GM19463 (cell line): ENCODE measurements around the gene SLC5A9.
"Not testable (repeated sequence)": the region's sequence is repeated elsewhere in the genome, so short reads cannot be mapped to it uniquely, and the experiment has no call there.

ENCODE experiments used
- ATAC-seq: cut with Tn5 transposase; IDR thresholded peaks from one replicate; pipeline ENCODE4 v1.9.1; 2021; ENCODE audit warnings: mild to moderate bottlenecking, moderate library complexity; ENCODE audit not compliant: unreplicated experiment

The SLC5A9 gene

GRCh38 chr1:48213462-48213861 lies 9.1 kb upstream of the SLC5A9 start:
- ATAC-seq: not testable (repeated sequence)

GRCh38 chr1:48214366-48214765 lies 8.2 kb upstream of the SLC5A9 start:
- ATAC-seq: not testable (repeated sequence)

- no peak for ATAC-seq
These were observed 7.7 kb upstream of the SLC5A9 start for GRCh38 chr1:48214820-48215219.

- ATAC-seq: no peak
These were observed 7.3 kb upstream of the SLC5A9 start for GRCh38 chr1:48215222-48215621.

GRCh38 chr1:48215889-48216288 lies 6.6 kb upstream of the SLC5A9 start:
- no peak for ATAC-seq

- no peak for ATAC-seq
These were observed 6.2 kb upstream of the SLC5A9 start for GRCh38 chr1:48216313-48216712.

- ATAC-seq: no peak
These were observed 5.6 kb upstream of the SLC5A9 start for GRCh38 chr1:48216941-48217340.

- ATAC-seq: no peak
These were observed 4.7 kb upstream of the SLC5A9 start for GRCh38 chr1:48217856-48218255.

- no peak for ATAC-seq
These were observed 2.7 kb upstream of the SLC5A9 start for GRCh38 chr1:48219803-48220202.

- no peak for ATAC-seq
These were observed 1.4 kb upstream of the SLC5A9 start for GRCh38 chr1:48221122-48221521.

GRCh38 chr1:48221657-48222056 lies 859 bp upstream of the SLC5A9 start:
- ATAC-seq: no peak

- ATAC-seq: no peak
These were observed 1.1 kb downstream of the SLC5A9 start for GRCh38 chr1:48223366-48224240.

GRCh38 chr1:48224791-48225190 lies 2.3 kb downstream of the SLC5A9 start:
- ATAC-seq: no peak

- no peak for ATAC-seq
These were observed 3.1 kb downstream of the SLC5A9 start for GRCh38 chr1:48225579-48225978.

- ATAC-seq: peak; percentile 48
These were observed 4.9 kb downstream of the SLC5A9 start for GRCh38 chr1:48227165-48228013.

- no peak for ATAC-seq
These were observed 5.6 kb downstream of the SLC5A9 start for GRCh38 chr1:48228156-48228555.

- no peak for ATAC-seq
These were observed 6.8 kb downstream of the SLC5A9 start for GRCh38 chr1:48229317-48229716.

- no peak for ATAC-seq
These were observed 7.7 kb downstream of the SLC5A9 start for GRCh38 chr1:48230236-48230635.

- ATAC-seq: no peak
These were observed 10.2 kb downstream of the SLC5A9 start for GRCh38 chr1:48232722-48233121.

GRCh38 chr1:48233666-48234485 lies 11.4 kb downstream of the SLC5A9 start:
- ATAC-seq: no peak

GRCh38 chr1:48235652-48236051 lies 13.1 kb downstream of the SLC5A9 start:
- ATAC-seq: no peak
